Gastroesophageal sphincter (tissue), 4 donors: Measurements from ENCODE around the gene OSCAR. TPM values are rescaled to one million over a fixed set of nuclear protein-coding genes. Genes with fewer than 3 reads are reported as not detected.
"Not testable (repeated sequence)": the region's sequence is repeated elsewhere in the genome, so short reads cannot be mapped to it uniquely, and the experiment has no call there.

Experiments used
- ATAC-seq: fragments of 150-250 bp; one replicate; pipeline ENCODE4 v1.9.1; 2016; ENCODE audit warnings: mild to moderate bottlenecking, moderate library complexity
- H3K27ac ChIP-seq, 4 donors: fragments of 200-600 bp; sonication (generic) in 3 of 4; 1 replicate in 3 of 4; 2 replicates in 1 of 4; pipeline ENCODE4 v1.5.1; 2016 to 2019
- H3K27me3 ChIP-seq: fragments of 200-600 bp; sonication (generic); one replicate; pipeline ENCODE4 v1.5.1; 2019
- H3K36me3 ChIP-seq, 2 donors: fragments of 200-600 bp; sonication (generic); one replicate each; pipeline ENCODE4 v1.5.1; 2019; ENCODE audit warnings: control low read depth in 1 of 2
- H3K4me1 ChIP-seq, 3 donors: fragments of 200-600 bp; sonication (generic); 1 replicate in 2 of 3; 2 replicates in 1 of 3; pipeline ENCODE4 v1.5.1; 2016 to 2019; ENCODE audit warnings: control low read depth in 2 of 3
- H3K4me3 ChIP-seq, 2 donors: fragments of 200-600 bp; sonication (generic); one replicate each; pipeline ENCODE4 v1.5.1; 2019; ENCODE audit warnings: mild to moderate bottlenecking in 1 of 2, moderate library complexity in 1 of 2
- H3K9me3 ChIP-seq, 3 donors: fragments of 200-600 bp; sonication (generic); one replicate each; pipeline ENCODE4 v1.5.1; 2017 to 2019; ENCODE audit warnings: control low read depth in 2 of 3
- EP300 ChIP-seq: sonication (generic); formaldehyde crosslinking; IDR thresholded peaks from one replicate; pipeline ENCODE4 v1.6.1; 2017; ENCODE audit warnings: antibody characterized with exemption, mild to moderate bottlenecking
- POLR2A ChIP-seq, 2 donors: fragments of 450-650 bp; IDR thresholded peaks; one replicate each; pipeline ENCODE4 v1.6.1; 2017; ENCODE audit warnings: antibody characterized with exemption in 2 of 2, mild to moderate bottlenecking in 2 of 2, moderate library complexity in 1 of 2
- POLR2AphosphoS5 ChIP-seq: sonication (generic); formaldehyde crosslinking; IDR thresholded peaks from one replicate; pipeline ENCODE4 v1.6.1; 2017; ENCODE audit warnings: antibody characterized with exemption
- WGBS, 2 donors: methylation state at CpG; one replicate each; pipeline ENCODE4 v1.1.5; 2018; ENCODE audit warnings: low coverage in 1 of 2; 5-methylcytosine and 5-hydroxymethylcytosine counted together
- total RNA-seq, 4 donors: library from RNA; depleted of rRNA; stranded (reverse); fragments of >200 nt; gene quantifications; one replicate each; pipeline ENCODE4 v1.1.0, GENCODE V29; 2016
- TF ChIP-seq, protein P1 (sequence below), 4 experiments: fragments of 200-600 bp in 2 of 4; fragments of 450-650 bp in 2 of 4; sonication (generic) in 1 of 4; IDR thresholded peaks; one replicate each; pipeline ENCODE4 v1.5.1; 2017 to 2019; ENCODE audit warnings: antibody characterized with exemption in 4 of 4, mild to moderate bottlenecking in 2 of 4, moderate library complexity in 2 of 4

OSCAR gene
- total RNA-seq, 4 donors from 2014 or later = 1.2 to 2.4 (median 2.1) TPM; not detected in 1

DNA sequence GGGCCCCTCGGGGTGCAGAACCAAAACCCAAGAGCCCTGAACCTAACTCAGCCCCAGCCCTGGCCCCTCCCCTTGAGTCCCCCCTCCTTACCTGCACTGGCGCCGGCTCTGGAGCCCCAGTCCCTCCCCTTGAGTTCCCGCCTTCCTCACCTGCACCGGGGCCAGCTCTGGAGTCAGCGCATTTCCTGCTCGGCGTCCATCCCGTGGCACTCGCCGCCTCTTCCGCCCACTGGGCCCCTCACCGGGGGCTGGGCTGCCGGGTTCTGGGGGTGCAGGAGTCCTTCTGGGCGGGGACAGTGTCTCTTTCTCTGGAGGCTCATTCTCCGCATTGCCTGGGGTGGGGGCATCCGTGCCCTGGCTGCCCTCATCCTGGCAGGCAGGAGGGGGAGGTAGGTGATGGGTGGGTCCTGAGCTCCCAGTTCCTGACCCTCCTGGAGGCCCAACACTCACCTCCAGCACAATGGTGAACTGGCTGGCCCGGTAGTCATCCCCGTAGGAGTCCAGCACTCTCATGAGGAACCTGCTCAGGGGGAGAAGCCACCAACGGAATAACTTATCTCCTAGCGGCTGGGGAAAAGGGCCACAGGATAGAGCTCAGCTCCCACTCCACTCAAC, 7.4 kb upstream of the OSCAR start:
- H3K27ac ChIP-seq = no peak overlapping the region
- no peak overlapping the region for H3K4me3 ChIP-seq
- peaks cover 0 to 18% (median 4%) of the 10 kb centered on the region in 3 donors for H3K4me1 ChIP-seq
- 69 to 75% methylated on average over 7 to 9 of the region's 21 CpGs for WGBS, 2 donors
- no peak for ATAC-seq
- peaks cover 0 to 74% of the 10 kb centered on the region in 2 donors for H3K36me3 ChIP-seq
- no peaks in the 10 kb centered on the region for H3K27me3 ChIP-seq
- no peak for TF ChIP-seq EP300
- no peak for TF ChIP-seq POLR2AphosphoS5
- no peak for TF ChIP-seq POLR2A (IDR thresholded peaks at IDR 0.05)
- H3K9me3 ChIP-seq = no peaks in the 10 kb centered on the region

DNA sequence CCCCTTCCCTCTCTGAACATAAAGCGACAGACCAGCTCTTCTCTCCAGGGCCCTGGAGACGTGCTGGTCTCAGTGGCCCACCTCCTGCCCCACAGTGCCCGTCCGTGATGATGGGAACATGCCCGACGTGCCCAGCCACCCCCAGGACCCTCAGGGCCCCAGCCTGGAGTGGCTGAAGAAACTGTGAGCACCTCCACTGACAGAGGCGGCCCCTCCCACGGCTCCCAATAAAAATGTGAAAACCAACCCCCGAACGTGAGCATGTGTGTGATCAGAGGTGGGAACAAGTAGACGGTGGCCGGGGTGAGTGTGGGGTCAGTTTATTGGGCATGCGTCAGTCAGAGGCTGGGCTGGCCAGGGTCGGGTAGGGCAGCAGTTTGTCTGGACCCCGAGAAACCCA, 6.1 kb upstream of the OSCAR start:
- Histone ChIP-seq H3K9me3 (no peaks in the 10 kb centered on the region), H3K27ac (no peak overlapping the region), H3K4me3 (no peak overlapping the region), H3K36me3 (peaks cover 0 to 66% of the 10 kb centered on the region in 2 donors), H3K27me3 (no peaks in the 10 kb centered on the region), H3K4me1 (peaks cover 0 to 25% (median 8%) of the 10 kb centered on the region in 3 donors)
- ATAC-seq = no peak
- TF ChIP-seq, protein P1, sequence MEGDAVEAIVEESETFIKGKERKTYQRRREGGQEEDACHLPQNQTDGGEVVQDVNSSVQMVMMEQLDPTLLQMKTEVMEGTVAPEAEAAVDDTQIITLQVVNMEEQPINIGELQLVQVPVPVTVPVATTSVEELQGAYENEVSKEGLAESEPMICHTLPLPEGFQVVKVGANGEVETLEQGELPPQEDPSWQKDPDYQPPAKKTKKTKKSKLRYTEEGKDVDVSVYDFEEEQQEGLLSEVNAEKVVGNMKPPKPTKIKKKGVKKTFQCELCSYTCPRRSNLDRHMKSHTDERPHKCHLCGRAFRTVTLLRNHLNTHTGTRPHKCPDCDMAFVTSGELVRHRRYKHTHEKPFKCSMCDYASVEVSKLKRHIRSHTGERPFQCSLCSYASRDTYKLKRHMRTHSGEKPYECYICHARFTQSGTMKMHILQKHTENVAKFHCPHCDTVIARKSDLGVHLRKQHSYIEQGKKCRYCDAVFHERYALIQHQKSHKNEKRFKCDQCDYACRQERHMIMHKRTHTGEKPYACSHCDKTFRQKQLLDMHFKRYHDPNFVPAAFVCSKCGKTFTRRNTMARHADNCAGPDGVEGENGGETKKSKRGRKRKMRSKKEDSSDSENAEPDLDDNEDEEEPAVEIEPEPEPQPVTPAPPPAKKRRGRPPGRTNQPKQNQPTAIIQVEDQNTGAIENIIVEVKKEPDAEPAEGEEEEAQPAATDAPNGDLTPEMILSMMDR (IDR thresholded peaks at IDR 0.05) = no peak
- no peak for TF ChIP-seq POLR2A (IDR thresholded peaks at IDR 0.05)
- TF ChIP-seq EP300 = no peak
- TF ChIP-seq POLR2AphosphoS5 = no peak
- WGBS, 2 donors = 59 to 83% methylated on average over 3 of the region's 15 CpGs

DNA sequence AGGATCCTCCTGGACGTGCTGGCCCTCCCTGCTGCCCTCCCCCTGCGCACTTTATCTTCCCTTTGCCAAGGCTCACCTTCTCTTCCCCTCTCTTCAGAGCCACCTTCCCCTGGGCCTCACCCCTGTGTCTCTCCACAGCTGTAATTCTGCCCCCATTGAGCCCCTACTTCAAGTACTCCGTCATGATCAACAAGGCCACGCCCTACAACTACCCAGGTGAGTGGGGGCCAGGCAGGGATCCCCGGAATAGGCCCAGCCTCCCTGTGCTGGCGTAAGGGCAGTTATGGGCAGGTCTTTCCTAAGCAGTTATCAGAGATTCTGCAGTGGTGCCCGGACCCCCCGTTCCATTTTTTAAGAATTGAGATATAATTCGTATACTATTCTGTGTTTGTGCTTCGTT, 5.2 kb upstream of the OSCAR start:
- no peaks in the 10 kb centered on the region for H3K27me3 ChIP-seq
- peaks cover 0 to 25% (median 8%) of the 10 kb centered on the region in 3 donors for H3K4me1 ChIP-seq
- H3K27ac ChIP-seq = no peak overlapping the region
- TF ChIP-seq POLR2AphosphoS5 (no peak), EP300 (no peak), POLR2A (IDR thresholded peaks at IDR 0.05) (no peak)
- TF ChIP-seq, protein P1 (IDR thresholded peaks at IDR 0.05) = no peak
- no peaks in the 10 kb centered on the region for H3K9me3 ChIP-seq
- H3K36me3 ChIP-seq = peaks cover 0 to 57% of the 10 kb centered on the region in 2 donors
- WGBS, 2 donors = 87 to 93% methylated on average over 5 of the region's 10 CpGs
- no peak overlapping the region for H3K4me3 ChIP-seq
- ATAC-seq = no peak

- ATAC-seq = no peak
- H3K4me3 ChIP-seq = no peak overlapping the region
- peaks cover 0 to 25% (median 8%) of the 10 kb centered on the region in 3 donors for H3K4me1 ChIP-seq
- no peak for TF ChIP-seq POLR2A (IDR thresholded peaks at IDR 0.05)
- no peak for TF ChIP-seq POLR2AphosphoS5
- TF ChIP-seq, protein P1 (IDR thresholded peaks at IDR 0.05) = no peak
- no peak for TF ChIP-seq EP300
- 81 to 92% methylated on average over 3 to 11 of the region's 11 CpGs for WGBS, 2 donors
- H3K9me3 ChIP-seq = no peaks in the 10 kb centered on the region
- H3K36me3 ChIP-seq = peaks cover 0 to 51% of the 10 kb centered on the region in 2 donors
- H3K27ac ChIP-seq = no peak overlapping the region
- no peaks in the 10 kb centered on the region for H3K27me3 ChIP-seq
Measured at GRCh38 chr19:54104998-54105715, 4.6 kb upstream of the OSCAR start.

GRCh38 chr19:54102421-54103169, 2.0 kb upstream of the OSCAR start, which contains the start of gene NDUFA3:
NDUFA3 (plus strand) TSS chr19:54102855; CDS start chr19:54102879, 24 bp downstream.
- peak; percentile 100 for ATAC-seq
- Histone ChIP-seq H3K4me3 (peak within 1 kb of the TSS; percentile 79 to 94), H3K36me3 (peaks cover 0 to 25% of the 10 kb centered on the region in 2 donors), H3K9me3 (no peaks in the 10 kb centered on the region), H3K27ac (peak within 1 kb of the TSS; percentile 12 to 82 (median 80)), H3K27me3 (no peaks in the 10 kb centered on the region), H3K4me1 (peaks cover 0 to 25% (median 8%) of the 10 kb centered on the region in 3 donors)
- 0 to 8% methylated on average over 9 to 14 of the region's 54 CpGs for WGBS, 2 donors
- TF ChIP-seq, protein P1 (IDR thresholded peaks at IDR 0.05) = no peak
- TF ChIP-seq POLR2A (IDR thresholded peaks at IDR 0.05) = peak; percentile 52 to 66
- peak; percentile 76 for TF ChIP-seq POLR2AphosphoS5
- no peak for TF ChIP-seq EP300

- H3K9me3 ChIP-seq, ATAC-seq, H3K36me3 ChIP-seq, H3K27me3 ChIP-seq, H3K4me3 ChIP-seq, H3K27ac ChIP-seq: not testable (repeated sequence)
- H3K4me1 ChIP-seq = peaks cover 0 to 47% (median 13%) of the 10 kb centered on the region in 3 donors
- WGBS, 2 donors = 70% methylated on average over 5 of the region's 9 CpGs; no CpG with 5 or more reads in 1 of the 2 donors
Measured at GRCh38 chr19:54099903-54100255, 724 bp downstream of the OSCAR start.
